Lung (tissue), 12 donors: ENCODE data around the gene CMSS1. TPM values are rescaled to one million over a fixed set of nuclear protein-coding genes. Genes with fewer than 3 reads are reported as not detected.
A peak's percentile ranks its signal among the peaks of the same experiment; 100 is the strongest.

Source experiments
- ATAC-seq: fragments of 200-7000 bp; cut with Tn5 transposase; one replicate; pipeline ENCODE4 v1.9.1; 2020; ENCODE audit warnings: moderate number of reproducible peaks; ENCODE audit not compliant: insufficient read depth, low FRiP score
- DNase-seq, 3 donors: peaks; one replicate each; pipeline ENCODE4 v3.0.0-alpha.2; 2013 to 2017
- H3K27ac ChIP-seq, 2 donors: one replicate each; pipeline ENCODE4 v1.5.1; 2013; ENCODE audit warnings: mild to moderate bottlenecking in 2 of 2, moderate library complexity in 2 of 2, control low read depth in 1 of 2, inconsistent platforms in 1 of 2, low read depth in 1 of 2, low read length in 1 of 2
- H3K27me3 ChIP-seq, 3 donors: one replicate each; pipeline ENCODE4 v1.5.1; 2013; ENCODE audit warnings: low read length in 2 of 3; ENCODE audit not compliant: control insufficient read depth in 3 of 3, insufficient read depth in 3 of 3
- H3K36me3 ChIP-seq, 4 donors: one replicate each; pipeline ENCODE4 v1.5.1; 2013; ENCODE audit warnings: low read length in 4 of 4, mild to moderate bottlenecking in 1 of 4, moderate library complexity in 1 of 4; ENCODE audit not compliant: control insufficient read depth in 4 of 4, insufficient read depth in 4 of 4
- H3K4me1 ChIP-seq, 5 donors: one replicate each; pipeline ENCODE4 v1.5.1; 2013; ENCODE audit warnings: low read length in 5 of 5, mild to moderate bottlenecking in 2 of 5, moderate library complexity in 1 of 5; ENCODE audit not compliant: control insufficient read depth in 5 of 5, insufficient read depth in 5 of 5
- H3K4me3 ChIP-seq: one replicate; pipeline ENCODE4 v1.5.1; 2013; ENCODE audit warnings: mild to moderate bottlenecking, control low read depth, moderate library complexity
- H3K9ac ChIP-seq, 2 donors: one replicate each; pipeline ENCODE4 v1.5.1; 2013; ENCODE audit warnings: low read length in 2 of 2, control low read depth in 1 of 2; ENCODE audit not compliant: insufficient read depth in 1 of 2
- H3K9me3 ChIP-seq, 4 donors: one replicate each; pipeline ENCODE4 v1.5.1; 2013; ENCODE audit warnings: low read length in 3 of 4, mild to moderate bottlenecking in 1 of 4, moderate library complexity in 1 of 4; ENCODE audit not compliant: control insufficient read depth in 4 of 4, insufficient read depth in 3 of 4
- CTCF ChIP-seq: IDR thresholded peaks from 2 replicates; pipeline ENCODE4 v1.5.1; 2012; ENCODE audit warnings: mild to moderate bottlenecking; ENCODE audit errors: control extremely low read depth, extremely low read depth
- WGBS, 2 donors: extraction: QIAGEN DNeasy Blood & Tissue Kit; methylation state at CpG; one replicate each; pipeline ENCODE4 v1.1.7; 2013; 5-methylcytosine and 5-hydroxymethylcytosine counted together
- polyA plus RNA-seq, 2 donors: library from polyadenylated mRNA; stranded (reverse); fragments of 200-250 nt; gene quantifications; one replicate each; pipeline ENCODE4 v1.2.1, GENCODE V29; 2013
- total RNA-seq, 2 donors: library from RNA; depleted of rRNA in 1 of 2; stranded (reverse); fragments of >200 nt in 1 of 2; gene quantifications; one replicate each; pipeline ENCODE4 v1.2.1, GENCODE V29; 2014 to 2021
- donor health status: control.
- donor health status: control.
- donor health status: Bipolar disorder and iron deficiency.
- donor health status: healthy.
- donor health status: DM: yes; HTN: yes; CAD: no.

The CMSS1 gene
- total and polyA plus RNA-seq, 4 donors, result 12.3 to 28.9 (median 22.6) TPM

- no peaks in the 10 kb centered on the region for H3K27me3 ChIP-seq
- DNase-seq, result no peak
- no peak overlapping the region for H3K27ac ChIP-seq
- no peak overlapping the region for H3K4me3 ChIP-seq
- WGBS, 2 donors, result 59 to 71% methylated on average over 1 of the region's 1 CpG
- H3K36me3 ChIP-seq, result peaks cover 0 to 34% (median 4%) of the 10 kb centered on the region in 4 donors
- peaks cover 3 to 31% (median 19%) of the 10 kb centered on the region in 5 donors for H3K4me1 ChIP-seq
- no peak overlapping the region for H3K9ac ChIP-seq
- ATAC-seq, result no peak
- no peak for TF ChIP-seq CTCF
- peaks cover 0 to 2% (median 0%) of the 10 kb centered on the region in 4 donors for H3K9me3 ChIP-seq
Measured at GRCh38 chr3:99857278-99857677, 39.6 kb downstream of the CMSS1 start.

GRCh38 chr3:99858469-99858868 lies 40.8 kb downstream of the CMSS1 start:
- Histone ChIP-seq H3K4me3 (no peak overlapping the region), H3K9ac (no peak overlapping the region), H3K27ac (no peak overlapping the region), H3K36me3 (peaks cover 0 to 30% (median 7%) of the 10 kb centered on the region in 4 donors), H3K4me1 (peaks cover 3 to 41% (median 19%) of the 10 kb centered on the region in 5 donors), H3K27me3 (no peaks in the 10 kb centered on the region), H3K9me3 (peaks cover 0 to 2% (median 0%) of the 10 kb centered on the region in 4 donors)
- no peak for DNase-seq
- 85% methylated on average over 2 of the region's 2 CpGs for WGBS, 2 donors
- ATAC-seq, result no peak
- no peak for TF ChIP-seq CTCF

- peaks cover 0 to 2% (median 0%) of the 10 kb centered on the region in 4 donors for H3K9me3 ChIP-seq
- peaks cover 0 to 25% (median 5%) of the 10 kb centered on the region in 4 donors for H3K36me3 ChIP-seq
- no peak overlapping the region for H3K4me3 ChIP-seq
- DNase-seq (peak in 2 of 3 donors; percentile 88 to 89), ATAC-seq (peak; percentile 37)
- H3K27ac ChIP-seq, result peak overlapping the region in 1 of 2 donors; percentile 60
- H3K4me1 ChIP-seq, result peaks cover 3 to 36% (median 19%) of the 10 kb centered on the region in 5 donors
- TF ChIP-seq CTCF, result no peak
- WGBS, 2 donors, result 51 to 81% methylated on average over 1 of the region's 1 CpG
- peak overlapping the region in 1 of 2 donors; percentile 56 for H3K9ac ChIP-seq
- H3K27me3 ChIP-seq, result no peaks in the 10 kb centered on the region
Measured at GRCh38 chr3:99859825-99860224, 42.2 kb downstream of the CMSS1 start.

- Histone ChIP-seq H3K4me3 (no peak overlapping the region), H3K27me3 (no peaks in the 10 kb centered on the region), H3K27ac (peak overlapping the region; percentile 49 to 56), H3K36me3 (peaks cover 0 to 22% (median 5%) of the 10 kb centered on the region in 4 donors), H3K9ac (no peak overlapping the region), H3K9me3 (peaks cover 0 to 2% (median 0%) of the 10 kb centered on the region in 4 donors), H3K4me1 (peaks cover 3 to 39% (median 19%) of the 10 kb centered on the region in 5 donors)
- no peak for ATAC-seq
- DNase-seq, result no peak
- no peak for TF ChIP-seq CTCF
- 95 to 100% methylated on average over 1 of the region's 1 CpG for WGBS, 2 donors
Measured at GRCh38 chr3:99861216-99861615, 43.6 kb downstream of the CMSS1 start.
